NCI-H2107 treated with DMSO at 0.1 percent for 48 hours (cell line): ENCODE data around the gene STON2.
"Not testable (repeated sequence)": the region's sequence is repeated elsewhere in the genome, so short reads cannot be mapped to it uniquely, and the experiment has no call there.

Experiments used
- DNase-seq: peaks from one replicate; lab custom pipeline; 2025; ENCODE audit not compliant: unreplicated experiment; lab: John Stamatoyannopoulos, UW

The STON2 gene

DNA sequence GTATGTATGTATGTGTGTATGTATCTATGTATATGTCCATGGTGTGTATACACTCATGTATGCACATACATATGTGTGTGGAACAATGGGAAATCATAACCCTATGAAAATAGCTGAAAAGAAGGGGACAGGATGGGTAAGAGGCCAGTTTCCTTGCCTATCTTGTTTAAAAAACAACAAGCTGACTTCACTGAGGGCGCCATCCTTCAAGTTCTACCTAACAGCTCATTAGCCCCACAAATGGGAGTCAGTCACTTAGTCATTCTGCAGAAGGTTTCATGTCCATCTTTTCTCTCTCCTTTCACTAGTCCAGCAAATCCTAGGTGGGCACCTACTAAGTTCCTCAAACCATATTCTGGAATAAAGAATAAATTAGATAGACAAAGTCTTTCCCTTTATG is 14.7 kb downstream of the STON2 start:
- DNase-seq, result no peak

GRCh38 chr14:81384900-81385299 is 15.2 kb downstream of the STON2 start:
- peak; percentile 81 for DNase-seq

DNA sequence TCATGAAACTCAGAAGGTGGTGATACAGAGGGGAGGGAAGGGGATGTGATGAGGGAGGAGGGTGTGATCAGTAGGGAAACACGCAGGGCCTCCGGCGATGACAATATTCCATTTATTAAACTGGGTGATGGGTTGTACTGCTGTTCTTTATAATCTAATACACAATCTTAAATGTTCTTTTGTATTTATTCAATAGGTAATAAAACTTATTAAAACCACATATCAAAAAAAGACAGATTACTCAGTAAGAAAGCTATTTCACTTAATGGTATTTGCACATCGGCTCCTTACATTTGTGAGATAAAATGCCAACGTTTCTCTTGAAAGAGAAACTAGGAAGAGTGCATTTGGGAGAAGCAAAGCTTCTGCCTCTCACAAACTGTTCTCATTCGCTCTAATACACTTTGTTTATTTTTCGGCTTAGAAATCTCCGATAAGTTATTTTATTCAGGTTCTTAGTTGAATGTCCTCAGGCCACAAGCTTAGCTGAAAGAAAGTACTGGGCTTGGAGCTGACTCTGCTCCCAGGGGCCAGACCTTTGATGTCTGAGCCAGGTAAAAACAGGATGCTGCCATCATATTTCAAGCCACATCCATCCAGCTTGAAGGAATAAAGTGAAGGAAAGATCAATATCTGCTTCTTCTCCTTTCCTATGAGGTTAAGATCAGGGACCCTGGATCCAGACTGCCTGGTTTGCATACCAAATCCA is 17.5 kb downstream of the STON2 start:
- no peak for DNase-seq

- not testable (repeated sequence) for DNase-seq
These were observed 20.1 kb downstream of the STON2 start for GRCh38 chr14:81380009-81380408.

GRCh38 chr14:81371802-81372201 is 28.3 kb downstream of the STON2 start:
- DNase-seq, result no peak

GRCh38 chr14:81367563-81367962 is 32.6 kb downstream of the STON2 start:
- DNase-seq, result no peak

DNA sequence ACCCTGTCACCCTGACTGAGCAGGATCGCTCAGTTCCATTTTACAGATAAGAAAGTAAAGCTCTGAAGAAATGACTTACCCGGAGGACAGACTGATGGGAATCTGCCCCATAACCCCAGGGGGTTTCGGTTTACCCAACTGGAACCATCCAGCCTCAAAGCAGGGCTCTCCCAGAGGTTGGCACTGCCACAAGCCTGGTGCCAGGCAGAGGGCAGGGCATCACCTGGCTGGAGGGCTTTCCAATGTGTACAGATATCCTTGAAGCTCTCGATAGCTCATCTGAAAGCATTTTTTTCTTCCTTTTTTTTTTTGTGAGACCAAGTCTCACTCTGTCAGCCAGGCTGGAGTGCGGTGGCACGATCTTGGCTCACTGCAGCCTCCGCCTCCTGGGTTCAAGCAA is 33.2 kb downstream of the STON2 start:
- no peak for DNase-seq

GRCh38 chr14:81366214-81366613 is 33.9 kb downstream of the STON2 start:
- no peak for DNase-seq

GRCh38 chr14:81363746-81364378 is 36.3 kb downstream of the STON2 start:
- no peak for DNase-seq

GRCh38 chr14:81353691-81354323 is 46.3 kb downstream of the STON2 start:
- no peak for DNase-seq

GRCh38 chr14:81352413-81352812 is 47.7 kb downstream of the STON2 start:
- DNase-seq, result no peak

GRCh38 chr14:81351205-81351604 is 48.9 kb downstream of the STON2 start:
- DNase-seq, result no peak

GRCh38 chr14:81350344-81351130 is 49.6 kb downstream of the STON2 start:
- no peak for DNase-seq

DNA sequence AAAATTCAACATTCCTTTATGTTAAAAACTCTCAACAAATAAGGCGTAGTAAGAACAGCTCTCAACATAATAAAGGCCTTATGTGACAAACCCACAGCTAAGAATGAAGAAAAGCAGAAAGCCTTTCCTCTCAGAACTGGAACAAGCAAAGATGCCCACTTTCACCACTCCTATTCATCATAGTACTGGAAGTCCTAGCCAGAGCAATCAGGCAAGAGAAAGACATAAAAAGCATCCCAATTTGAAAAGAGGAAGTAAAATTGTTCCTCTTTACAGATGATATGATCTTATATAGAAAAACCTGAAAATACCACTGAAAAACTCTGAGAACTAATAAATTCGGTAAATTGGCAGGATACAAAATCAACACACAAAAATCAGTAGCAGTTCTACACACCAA is 52.1 kb downstream of the STON2 start:
- no peak for DNase-seq

GRCh38 chr14:81345781-81346180 is 54.3 kb downstream of the STON2 start:
- no peak for DNase-seq

DNA sequence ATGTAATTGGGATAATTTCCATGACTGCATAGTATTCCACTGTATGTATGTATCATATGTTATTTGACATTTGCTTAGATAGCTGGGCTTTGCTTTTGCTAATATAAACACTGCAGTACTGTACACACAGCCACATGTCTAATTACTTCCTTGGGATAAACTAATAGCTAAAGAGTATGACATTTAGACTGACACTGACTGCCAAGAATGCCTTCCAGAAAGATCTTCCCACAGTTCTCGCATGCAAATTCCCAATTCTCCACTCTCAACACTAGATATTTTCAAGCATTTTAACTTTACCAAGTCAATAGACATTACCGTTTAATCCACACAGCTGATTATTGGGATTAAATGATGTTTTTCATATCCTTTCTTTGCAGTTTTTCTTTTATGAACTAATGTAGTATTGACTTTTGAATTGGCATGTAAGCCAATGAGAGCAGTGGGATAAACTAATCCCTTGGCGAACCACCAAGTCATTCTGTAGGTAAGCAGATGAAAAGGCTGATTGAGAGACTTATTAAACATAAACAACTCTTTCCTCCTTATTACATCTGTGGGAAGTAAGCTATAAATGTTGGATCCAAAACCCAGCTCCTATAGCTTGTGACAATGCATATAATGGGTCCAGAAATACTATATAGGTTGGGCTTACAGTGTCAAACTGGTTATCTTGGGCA is 55.5 kb downstream of the STON2 start:
- no peak for DNase-seq

DNA sequence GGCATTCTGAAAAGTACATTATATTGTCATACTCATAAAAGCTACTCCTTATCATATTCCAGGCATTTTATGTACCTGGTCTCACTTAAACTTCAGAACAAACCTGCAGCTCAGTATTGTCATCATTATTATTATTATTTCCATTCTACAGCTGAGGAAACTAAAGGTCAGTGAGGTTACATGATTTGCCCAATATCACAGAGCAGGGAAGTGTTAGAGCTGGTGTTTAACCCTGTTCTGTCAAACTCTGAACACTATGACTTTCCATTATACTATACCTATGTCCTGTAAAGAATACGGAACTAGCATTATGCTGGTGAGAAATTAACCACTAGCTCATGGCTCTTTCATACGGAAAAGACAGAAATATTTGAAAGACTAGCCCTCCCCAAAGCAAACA is 56.4 kb downstream of the STON2 start:
- DNase-seq, result no peak

DNA sequence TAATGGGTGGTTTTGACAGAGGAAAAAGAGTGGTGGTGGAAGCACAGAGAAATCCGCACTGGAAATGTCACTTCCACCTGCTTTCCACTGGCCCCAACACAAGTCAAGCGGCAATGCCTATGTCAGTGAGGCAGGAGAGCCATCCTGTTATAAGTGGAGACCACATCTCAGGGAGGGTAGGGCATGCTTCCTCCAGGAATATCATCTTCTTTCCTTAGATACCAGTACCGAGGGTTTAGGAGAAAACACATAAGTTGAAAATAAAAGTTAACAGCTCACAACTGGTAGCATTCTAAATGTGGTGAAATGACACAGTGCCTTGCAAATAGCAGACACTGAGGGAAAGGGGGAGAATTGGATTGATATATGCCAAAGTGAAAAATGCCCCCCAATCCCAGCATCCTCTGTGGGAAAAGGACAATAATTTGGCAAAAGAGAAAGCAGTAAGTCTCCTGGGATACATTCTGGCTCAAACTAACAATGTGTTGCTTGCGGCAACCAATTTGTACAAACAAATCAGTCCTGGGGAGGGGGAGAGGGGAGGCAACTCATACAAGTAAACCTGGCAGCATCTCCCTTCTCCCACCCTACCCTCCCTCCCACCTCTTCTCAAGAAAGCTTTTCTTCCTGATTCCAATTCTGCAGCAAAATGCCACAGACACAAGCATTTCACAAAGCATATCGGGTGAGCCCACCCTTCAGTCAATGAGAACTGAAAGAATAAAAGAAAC is 57.1 kb downstream of the STON2 start:
- DNase-seq, result no peak

DNA sequence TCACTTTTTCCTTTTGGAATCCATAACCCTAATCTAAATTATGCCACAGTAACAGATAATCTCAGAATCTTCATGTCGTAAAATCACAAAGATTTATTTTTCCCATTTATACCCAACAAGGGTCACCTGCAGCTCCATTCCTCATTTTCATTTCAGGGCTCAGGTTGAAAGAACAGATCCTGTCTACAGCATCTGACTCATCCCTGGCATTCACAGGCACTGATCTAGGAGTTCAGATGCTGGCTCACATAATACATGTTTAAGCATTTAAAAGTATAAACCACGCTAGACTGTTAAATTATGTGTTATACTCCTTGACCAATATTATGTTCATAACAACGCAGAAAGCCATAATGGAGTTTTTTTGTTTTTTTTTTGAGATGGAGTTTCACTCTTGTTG is 58.3 kb downstream of the STON2 start:
- no peak for DNase-seq

- DNase-seq, result peak; percentile 97
These were observed 58.8 kb downstream of the STON2 start for GRCh38 chr14:81341370-81341769.
